Neural cell (in vitro differentiated cells): Measurements from ENCODE around the gene RAC2. TPM values are rescaled to one million over a fixed set of nuclear protein-coding genes. Genes with fewer than 3 reads are reported as not detected.

ENCODE experiments used
- H2AFZ ChIP-seq: fragments of 200-600, 300-800 bp; sonication (generic), shearing (Covaris generic); 2 replicates; pipeline ENCODE4 v1.6.0; 2014; ENCODE audit warnings: low read depth, mild to moderate bottlenecking, antibody characterized with exemption, low read length, moderate library complexity
- H3F3A ChIP-seq: fragments of 200-600 bp; shearing (Covaris generic); 2 replicates; pipeline ENCODE4 v1.6.1; 2016; ENCODE audit warnings: mild to moderate bottlenecking, moderate library complexity, mixed read lengths, antibody characterized with exemption, low read length; ENCODE audit not compliant: insufficient read depth, poor library complexity, severe bottlenecking
- H3K27ac ChIP-seq: fragments of 200-600, 300-800 bp; sonication (generic), shearing (Covaris generic); 2 replicates; pipeline ENCODE4 v1.5.1; 2014; ENCODE audit warnings: mild to moderate bottlenecking, low read length, moderate library complexity
- H3K27me3 ChIP-seq: fragments of 300-800, 200-600 bp; sonication (generic), shearing (Covaris generic); 2 replicates; pipeline ENCODE4 v1.6.0; 2014; ENCODE audit warnings: mild to moderate bottlenecking, low read depth, low read length, moderate library complexity; ENCODE audit not compliant: insufficient read depth
- H3K36me3 ChIP-seq: fragments of 300-800, 200-600 bp; sonication (generic), shearing (Covaris generic); 2 replicates; pipeline ENCODE4 v1.5.1; 2014; ENCODE audit warnings: mild to moderate bottlenecking, antibody characterized with exemption, low read length, moderate library complexity; ENCODE audit not compliant: insufficient read depth
- H3K4me2 ChIP-seq: fragments of 300-800, 200-600 bp; sonication (generic), shearing (Covaris generic); 2 replicates; pipeline ENCODE4 v1.6.0; 2014; ENCODE audit warnings: mild to moderate bottlenecking, low read length
- H3K4me3 ChIP-seq: fragments of 300-800, 200-600 bp; sonication (generic), shearing (Covaris generic); 2 replicates; pipeline ENCODE4 v1.5.1; 2014; ENCODE audit warnings: mild to moderate bottlenecking, low read length, moderate library complexity
- H3K79me2 ChIP-seq: fragments of 200-600 bp; shearing (Covaris generic); replicated peaks from 2 replicates; pipeline ENCODE4 v1.6.0; 2014; ENCODE audit warnings: mild to moderate bottlenecking, low read length, moderate library complexity; ENCODE audit not compliant: insufficient read depth
- H3K9ac ChIP-seq: fragments of 300-800, 200-600 bp; sonication (generic), shearing (Covaris generic); 2 replicates; pipeline ENCODE4 v1.6.1; 2016; ENCODE audit warnings: mild to moderate bottlenecking, low read length, mixed read lengths
- H3K9me2 ChIP-seq: fragments of 200-600 bp; shearing (Covaris generic); 2 replicates; pipeline ENCODE4 v1.6.1; 2016; ENCODE audit warnings: mild to moderate bottlenecking, low read length, mixed read lengths; ENCODE audit not compliant: insufficient read depth
- H3K9me3 ChIP-seq: fragments of 200-600, 300-800 bp; sonication (generic), shearing (Covaris generic); 2 replicates; pipeline ENCODE4 v1.6.1; 2016; ENCODE audit warnings: mild to moderate bottlenecking, mixed run types, low read length, moderate library complexity, mixed read lengths
- H4K20me1 ChIP-seq: fragments of 200-600 bp; shearing (Covaris generic); 2 replicates; pipeline ENCODE4 v1.6.1; 2016; ENCODE audit warnings: mild to moderate bottlenecking, mixed run types; ENCODE audit not compliant: insufficient read depth
- EP300 ChIP-seq: fragments of 450-650 bp; conservative IDR thresholded peaks from 2 replicates; pipeline ENCODE4 v1.6.1; 2014; ENCODE audit warnings: antibody characterized with exemption, mild to moderate bottlenecking, moderate library complexity; ENCODE audit not compliant: poor library complexity, severe bottlenecking
- EZH2 ChIP-seq: fragments of 200-600, 300-800 bp; shearing (Covaris generic), sonication (generic); IDR thresholded peaks from 2 replicates; pipeline ENCODE4 v1.6.1; 2014; ENCODE audit warnings: antibody characterized with exemption, low read length, borderline replicate concordance, mild to moderate bottlenecking; ENCODE audit not compliant: insufficient read depth, poor library complexity, severe bottlenecking
- MXI1 ChIP-seq: fragments of 450-650 bp; conservative IDR thresholded peaks from 2 replicates; pipeline ENCODE4 v1.6.1; 2014; ENCODE audit warnings: antibody characterized with exemption, mild to moderate bottlenecking; ENCODE audit not compliant: poor library complexity, severe bottlenecking
- POLR2AphosphoS5 ChIP-seq: IDR thresholded peaks from 2 replicates; pipeline ENCODE4 v1.6.1; 2012
- RAD21 ChIP-seq: fragments of 450-650 bp; conservative IDR thresholded peaks from 2 replicates; pipeline ENCODE4 v1.6.1; 2014; ENCODE audit warnings: antibody characterized with exemption, mild to moderate bottlenecking, moderate library complexity
- REST ChIP-seq: IDR thresholded peaks from 2 replicates; pipeline ENCODE4 v1.6.1; 2012; ENCODE audit warnings: borderline replicate concordance
- SMC3 ChIP-seq: fragments of 450-650 bp; conservative IDR thresholded peaks from 2 replicates; pipeline ENCODE4 v1.6.1; 2014; ENCODE audit warnings: antibody characterized with exemption, mild to moderate bottlenecking, moderate library complexity; ENCODE audit not compliant: poor library complexity
- TAF1 ChIP-seq: IDR thresholded peaks from 2 replicates; pipeline ENCODE4 v1.6.1; 2012; ENCODE audit warnings: low read depth
- polyA plus RNA-seq: library from polyadenylated mRNA; depleted of rRNA; stranded (reverse); fragments of >200 nt; gene quantifications from 2 replicates; pipeline ENCODE4 v1.2.3, GENCODE V29; 2014
- TF ChIP-seq, protein P1 (sequence below): fragments of 450-650 bp; IDR thresholded peaks from 2 replicates; pipeline ENCODE4 v1.5.1; 2014; ENCODE audit warnings: antibody characterized with exemption, mild to moderate bottlenecking, moderate library complexity; ENCODE audit not compliant: poor library complexity, severe bottlenecking

Gene RAC2
- polyA plus RNA-seq, 1 donor from 2014 or later = not detected

GRCh38 chr22:37290737-37291136, 46.7 kb upstream of the RAC2 start:
- Histone ChIP-seq H3K79me2 (no peaks in the 10 kb centered on the region), H4K20me1 (no peaks in the 10 kb centered on the region), H3K27ac (no peak overlapping the region), H3K36me3 (no peaks in the 10 kb centered on the region), H3K4me3 (no peak overlapping the region), H3K9ac (no peak overlapping the region), H3K9me3 (no peaks in the 10 kb centered on the region), H3K27me3 (no peaks in the 10 kb centered on the region), H2AFZ (no peak overlapping the region), H3F3A (no peaks in the 10 kb centered on the region), H3K4me2 (no peak overlapping the region), H3K9me2 (no peaks in the 10 kb centered on the region)
- TF ChIP-seq, protein P1, sequence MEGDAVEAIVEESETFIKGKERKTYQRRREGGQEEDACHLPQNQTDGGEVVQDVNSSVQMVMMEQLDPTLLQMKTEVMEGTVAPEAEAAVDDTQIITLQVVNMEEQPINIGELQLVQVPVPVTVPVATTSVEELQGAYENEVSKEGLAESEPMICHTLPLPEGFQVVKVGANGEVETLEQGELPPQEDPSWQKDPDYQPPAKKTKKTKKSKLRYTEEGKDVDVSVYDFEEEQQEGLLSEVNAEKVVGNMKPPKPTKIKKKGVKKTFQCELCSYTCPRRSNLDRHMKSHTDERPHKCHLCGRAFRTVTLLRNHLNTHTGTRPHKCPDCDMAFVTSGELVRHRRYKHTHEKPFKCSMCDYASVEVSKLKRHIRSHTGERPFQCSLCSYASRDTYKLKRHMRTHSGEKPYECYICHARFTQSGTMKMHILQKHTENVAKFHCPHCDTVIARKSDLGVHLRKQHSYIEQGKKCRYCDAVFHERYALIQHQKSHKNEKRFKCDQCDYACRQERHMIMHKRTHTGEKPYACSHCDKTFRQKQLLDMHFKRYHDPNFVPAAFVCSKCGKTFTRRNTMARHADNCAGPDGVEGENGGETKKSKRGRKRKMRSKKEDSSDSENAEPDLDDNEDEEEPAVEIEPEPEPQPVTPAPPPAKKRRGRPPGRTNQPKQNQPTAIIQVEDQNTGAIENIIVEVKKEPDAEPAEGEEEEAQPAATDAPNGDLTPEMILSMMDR = no peak
- TF ChIP-seq TAF1 (no peak), POLR2AphosphoS5 (no peak), MXI1 (no peak), SMC3 (no peak), EP300 (no peak)

GRCh38 chr22:37289156-37289735, 45.2 kb upstream of the RAC2 start:
- Histone ChIP-seq H3K4me3 (no peak overlapping the region), H3K9ac (no peak overlapping the region), H2AFZ (no peak overlapping the region), H3K27me3 (no peaks in the 10 kb centered on the region), H3K9me3 (no peaks in the 10 kb centered on the region), H3F3A (no peaks in the 10 kb centered on the region), H3K36me3 (no peaks in the 10 kb centered on the region), H4K20me1 (no peaks in the 10 kb centered on the region), H3K27ac (no peak overlapping the region), H3K79me2 (no peaks in the 10 kb centered on the region), H3K4me2 (no peak overlapping the region), H3K9me2 (no peaks in the 10 kb centered on the region)
- TF ChIP-seq RAD21 (no peak), MXI1 (no peak), REST (no peak), POLR2AphosphoS5 (no peak), EZH2 (no peak), SMC3 (no peak), EP300 (no peak), TAF1 (no peak)
- TF ChIP-seq, protein P1 = no peak
